Activated CD8-positive, alpha-beta T cell treated with anti-CD3 and anti-CD28 coated beads for 36 hours (primary cell): Measurements from ENCODE around the gene MKNK2. TPM values are rescaled to one million over a fixed set of nuclear protein-coding genes. Genes with fewer than 3 reads are reported as not detected.

Experiments
- ATAC-seq: fragments of 200-7000 bp; cut with Tn5 transposase; one replicate; pipeline ENCODE4 v1.10.0; 2021; ENCODE audit warnings: mild to moderate bottlenecking, moderate library complexity
- CTCF ChIA-PET: fragments of 350-600 bp; sonication (Branson Sonifier 250); formaldehyde crosslinking; loops from one replicate; lab custom pipeline; 2021; ENCODE audit warnings: antibody characterized with exemption; lab: Charles Lee
- POLR2A ChIA-PET: fragments of 350-600 bp; sonication (Branson Sonifier 250); formaldehyde crosslinking; loops from one replicate; lab custom pipeline; 2021; ENCODE audit warnings: antibody characterized with exemption; lab: Charles Lee
- DNase-seq: peaks from one replicate; pipeline ENCODE4 v3.0.0-alpha.2; 2020
- H3K27ac Mint-ChIP-seq: one replicate; pipeline ENCODE4 v1.8.0; 2021; ENCODE audit warnings: mild to moderate bottlenecking, mixed read lengths
- H3K27me3 Mint-ChIP-seq: one replicate; pipeline ENCODE4 v1.8.0; 2021; ENCODE audit warnings: mixed read lengths
- H3K36me3 Mint-ChIP-seq: one replicate; pipeline ENCODE4 v1.8.0; 2021; ENCODE audit warnings: low read depth, mixed read lengths
- H3K4me1 Mint-ChIP-seq: one replicate; pipeline ENCODE4 v1.8.0; 2021; ENCODE audit warnings: low read depth, mixed read lengths
- H3K4me3 Mint-ChIP-seq: one replicate; pipeline ENCODE4 v1.8.0; 2021; ENCODE audit warnings: mild to moderate bottlenecking, moderate library complexity, mixed read lengths
- H3K9me3 Mint-ChIP-seq: one replicate; pipeline ENCODE4 v1.8.0; 2021; ENCODE audit warnings: mixed read lengths
- intact Hi-C: fragments of 100-400 bp; cut with micrococcal nuclease; formaldehyde crosslinking; loops from one replicate; pipeline ENCODE4 v1.10.0; 2022
- total RNA-seq, 2 experiments: library from RNA; stranded (reverse); gene quantifications; one replicate each; pipeline ENCODE4 v1.2.3, GENCODE V29; 2021
- TF ChIP-seq, protein P1 (sequence below): fragments of 200-600 bp; IDR thresholded peaks from one replicate; pipeline ENCODE4 v1.8.0; 2022; ENCODE audit warnings: antibody characterized with exemption, mild to moderate bottlenecking

The MKNK2 gene
- total RNA-seq, 2 experiments from 2014 or later, result 323 to 327 TPM

DNA sequence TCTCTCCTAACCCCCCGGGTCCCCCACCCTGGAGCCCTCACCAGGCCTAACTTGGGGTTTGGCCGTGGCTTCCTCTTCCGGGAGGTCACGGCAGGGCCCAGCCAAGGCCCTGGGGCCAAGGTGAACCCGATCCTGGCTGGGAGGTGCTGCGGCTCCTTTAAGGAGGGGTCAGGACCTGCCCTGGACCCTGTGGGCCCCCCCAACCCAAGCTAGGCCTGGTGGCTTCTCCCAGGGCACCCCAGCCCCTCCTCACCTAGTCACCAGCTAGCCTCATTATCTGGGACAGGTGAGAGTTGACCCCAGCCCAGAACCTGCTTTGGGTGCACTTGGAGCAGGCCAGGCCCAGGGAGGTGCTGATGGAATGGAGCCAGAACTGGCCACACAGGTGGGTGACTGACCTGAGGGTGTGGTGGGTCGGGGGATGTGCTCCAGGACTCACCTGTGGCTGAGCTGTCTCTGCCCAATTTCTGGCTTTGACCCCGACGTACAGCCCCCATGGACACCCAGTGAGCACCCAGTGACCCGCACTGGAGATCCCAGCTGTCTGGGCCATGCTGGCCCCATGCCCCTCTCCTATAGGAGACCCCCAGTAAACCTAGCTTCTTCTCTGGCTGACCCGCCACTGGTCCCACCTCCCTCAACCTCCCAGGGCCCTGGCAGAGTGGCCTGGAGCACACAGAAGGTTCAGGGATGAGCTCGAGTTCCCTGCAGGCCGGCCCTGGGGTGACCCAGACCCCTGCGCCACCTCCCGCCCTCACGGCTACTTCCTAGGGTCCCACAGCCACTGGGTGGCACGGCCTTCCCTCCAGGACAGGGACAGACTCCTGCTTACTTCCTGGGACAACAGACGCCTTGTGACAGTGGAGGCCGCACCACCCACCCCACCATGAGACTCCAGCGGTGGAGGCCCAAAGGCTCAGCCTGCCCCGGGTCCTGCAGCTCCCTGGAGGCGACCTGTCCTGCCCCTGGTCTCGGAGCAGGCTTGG lies 6.7 kb upstream of the MKNK2 start:
- ChIA-PET CTCF (interaction anchor here (1.8 kb wide), 1 partner anchor 12 kb away, joined by 9 read pairs; no protein-coding TSS in a partner anchor), POLR2A (interaction anchor here (0.9 to 5.5 kb wide), 8 partner anchors 9 to 160 kb away, joined by 3 to 29 read pairs (median 4); no protein-coding TSS in a partner anchor)
- DNase-seq, result no peak
- H3K36me3 Mint-ChIP-seq, result no peaks in the 10 kb centered on the region
- no peaks in the 10 kb centered on the region for H3K27me3 Mint-ChIP-seq
- H3K4me3 Mint-ChIP-seq, result no peak overlapping the region
- no peak for ATAC-seq
- no peaks in the 10 kb centered on the region for H3K9me3 Mint-ChIP-seq
- peaks cover 58% of the 10 kb centered on the region for H3K4me1 Mint-ChIP-seq
- peak overlapping the region; percentile 89 for H3K27ac Mint-ChIP-seq
- TF ChIP-seq, protein P1, sequence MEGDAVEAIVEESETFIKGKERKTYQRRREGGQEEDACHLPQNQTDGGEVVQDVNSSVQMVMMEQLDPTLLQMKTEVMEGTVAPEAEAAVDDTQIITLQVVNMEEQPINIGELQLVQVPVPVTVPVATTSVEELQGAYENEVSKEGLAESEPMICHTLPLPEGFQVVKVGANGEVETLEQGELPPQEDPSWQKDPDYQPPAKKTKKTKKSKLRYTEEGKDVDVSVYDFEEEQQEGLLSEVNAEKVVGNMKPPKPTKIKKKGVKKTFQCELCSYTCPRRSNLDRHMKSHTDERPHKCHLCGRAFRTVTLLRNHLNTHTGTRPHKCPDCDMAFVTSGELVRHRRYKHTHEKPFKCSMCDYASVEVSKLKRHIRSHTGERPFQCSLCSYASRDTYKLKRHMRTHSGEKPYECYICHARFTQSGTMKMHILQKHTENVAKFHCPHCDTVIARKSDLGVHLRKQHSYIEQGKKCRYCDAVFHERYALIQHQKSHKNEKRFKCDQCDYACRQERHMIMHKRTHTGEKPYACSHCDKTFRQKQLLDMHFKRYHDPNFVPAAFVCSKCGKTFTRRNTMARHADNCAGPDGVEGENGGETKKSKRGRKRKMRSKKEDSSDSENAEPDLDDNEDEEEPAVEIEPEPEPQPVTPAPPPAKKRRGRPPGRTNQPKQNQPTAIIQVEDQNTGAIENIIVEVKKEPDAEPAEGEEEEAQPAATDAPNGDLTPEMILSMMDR, result no peak
- intact Hi-C loops, result no loop called here

GRCh38 chr19:2056837-2057192 lies 5.8 kb upstream of the MKNK2 start:
- intact Hi-C loops, result no loop called here
- CTCF ChIA-PET, result interaction anchor here (1.0 to 1.8 kb wide), 2 partner anchors 13 to 37 kb away, joined by 3 to 9 read pairs; no protein-coding TSS in a partner anchor
- no peaks in the 10 kb centered on the region for H3K9me3 Mint-ChIP-seq
- POLR2A ChIA-PET, result interaction anchor here (1.0 to 5.5 kb wide), 4 partner anchors 14 to 159 kb away, joined by 4 to 29 read pairs (median 8); no protein-coding TSS in a partner anchor
- no peak for DNase-seq
- H3K27ac Mint-ChIP-seq, result peak overlapping the region; percentile 89
- no peaks in the 10 kb centered on the region for H3K27me3 Mint-ChIP-seq
- no peak for ATAC-seq
- TF ChIP-seq, protein P1, result no peak
- H3K4me3 Mint-ChIP-seq, result peak overlapping the region; percentile 49
- H3K36me3 Mint-ChIP-seq, result no peaks in the 10 kb centered on the region
- peaks cover 59% of the 10 kb centered on the region for H3K4me1 Mint-ChIP-seq

DNA sequence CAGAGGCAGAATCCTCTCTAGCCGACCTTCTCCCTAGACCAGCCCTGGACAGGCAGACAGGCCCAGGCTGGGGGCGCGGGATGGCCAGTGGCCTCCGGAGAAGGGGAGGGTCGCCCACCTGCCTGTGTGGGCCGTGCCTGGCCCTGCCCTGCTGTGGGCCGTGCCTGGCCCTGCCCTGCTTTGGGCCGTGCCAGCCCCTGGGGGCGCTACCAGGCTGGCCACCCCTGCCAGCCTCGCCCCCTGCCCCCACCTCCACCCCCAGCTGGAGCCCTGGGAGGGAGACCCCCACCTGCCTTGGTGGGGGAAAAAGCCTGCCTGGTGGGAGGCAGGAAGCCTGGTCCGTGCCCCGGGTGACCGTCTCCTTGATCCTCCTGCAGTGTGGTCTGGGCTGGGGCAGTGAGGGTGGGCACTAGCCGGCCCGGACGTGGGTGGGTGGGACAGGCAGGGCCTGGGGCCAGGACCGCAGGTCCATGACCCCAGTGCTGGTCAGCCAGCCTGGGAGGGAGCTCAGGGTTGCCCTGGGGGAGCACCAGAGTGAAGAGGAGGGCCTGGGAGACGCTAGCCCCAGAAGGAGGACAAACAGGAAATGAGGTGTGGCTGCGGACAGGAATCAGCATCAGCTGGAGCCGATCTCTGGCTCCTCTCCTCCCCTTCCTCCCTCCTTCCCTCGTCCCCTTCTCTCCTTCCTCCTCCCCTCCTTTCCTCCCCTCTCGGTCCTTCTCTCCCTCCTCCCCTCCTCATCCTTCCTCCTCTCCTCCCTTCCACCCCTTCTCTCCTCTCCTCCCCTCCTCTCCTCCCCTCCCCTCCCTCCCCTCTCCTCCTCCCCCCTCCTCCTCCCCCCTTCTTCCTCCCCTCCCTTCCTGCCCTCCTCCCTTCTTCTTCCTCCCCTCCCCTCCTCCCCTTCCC lies 5.1 kb upstream of the MKNK2 start:
- peak overlapping the region; percentile 63 for H3K4me3 Mint-ChIP-seq
- ChIA-PET CTCF (interaction anchor here (1.0 to 1.8 kb wide), 2 partner anchors 14 to 36 kb away, joined by 3 to 9 read pairs; no protein-coding TSS in a partner anchor), POLR2A (interaction anchor here (1.0 to 5.5 kb wide), 3 partner anchors 13 to 39 kb away, joined by 4 to 29 read pairs (median 12); no protein-coding TSS in a partner anchor)
- intact Hi-C loops, result no loop called here
- no peak for ATAC-seq
- H3K27ac Mint-ChIP-seq, result peak overlapping the region; percentile 93
- H3K36me3 Mint-ChIP-seq, result no peaks in the 10 kb centered on the region
- H3K9me3 Mint-ChIP-seq, result no peaks in the 10 kb centered on the region
- no peaks in the 10 kb centered on the region for H3K27me3 Mint-ChIP-seq
- TF ChIP-seq, protein P1, result no peak
- peak; percentile 54 for DNase-seq
- peaks cover 63% of the 10 kb centered on the region for H3K4me1 Mint-ChIP-seq

DNA sequence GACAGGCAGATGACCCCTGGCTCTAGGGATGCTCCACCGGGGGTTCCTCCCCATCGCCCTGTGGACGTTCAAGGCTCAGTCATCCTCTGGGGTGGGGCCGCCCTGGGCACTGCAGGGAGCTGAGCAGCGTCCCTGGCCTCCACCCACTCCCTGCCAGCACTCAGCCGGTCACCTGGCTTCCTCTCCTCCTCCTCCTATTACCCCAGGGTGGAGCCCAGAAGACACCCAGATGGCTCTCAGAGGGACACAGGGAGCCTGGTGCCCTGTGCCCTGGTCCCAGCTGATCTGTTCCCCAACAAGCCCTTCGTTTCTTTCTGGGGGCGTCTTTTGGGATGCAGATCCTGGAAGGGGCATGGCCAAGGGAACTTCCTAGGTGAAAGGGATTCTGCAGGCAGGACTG lies 3.7 kb upstream of the MKNK2 start:
- peaks cover 56% of the 10 kb centered on the region for H3K4me1 Mint-ChIP-seq
- CTCF ChIA-PET, result no interaction called here
- ATAC-seq (no peak), DNase-seq (no peak)
- no peak overlapping the region for H3K4me3 Mint-ChIP-seq
- TF ChIP-seq, protein P1, result no peak
- H3K27me3 Mint-ChIP-seq, result no peaks in the 10 kb centered on the region
- POLR2A ChIA-PET, result interaction anchor here (1.3 kb wide), 1 partner anchor 15 kb away, joined by 5 read pairs; no protein-coding TSS in a partner anchor
- intact Hi-C loops, result loop anchor here (5.0 kb wide), 1 partner anchor 33 kb away; no protein-coding TSS in a partner anchor
- H3K27ac Mint-ChIP-seq, result peak overlapping the region; percentile 77
- H3K9me3 Mint-ChIP-seq, result no peaks in the 10 kb centered on the region
- peaks cover 3% of the 10 kb centered on the region for H3K36me3 Mint-ChIP-seq
